Cortex of kidney (tissue), 1 donor: ENCODE measurements around the gene MGAT5B.

Experiments
- DNase-seq: peaks from one replicate; lab custom pipeline; 2025; lab: John Stamatoyannopoulos, UW

MGAT5B gene

GRCh38 chr17:76927982-76928381 is 59.8 kb downstream of the MGAT5B start:
- DNase-seq, result no peak

GRCh38 chr17:76929148-76929547 is 60.9 kb downstream of the MGAT5B start:
- no peak for DNase-seq

GRCh38 chr17:76929601-76930000 is 61.4 kb downstream of the MGAT5B start:
- no peak for DNase-seq

GRCh38 chr17:76930107-76930506 is 61.9 kb downstream of the MGAT5B start:
- DNase-seq, result no peak

GRCh38 chr17:76932402-76933333 is 64.5 kb downstream of the MGAT5B start:
- no peak for DNase-seq

GRCh38 chr17:76934561-76935320 is 66.5 kb downstream of the MGAT5B start:
- DNase-seq, result no peak

- DNase-seq, result no peak
Measured at GRCh38 chr17:76935331-76935730, 67.1 kb downstream of the MGAT5B start.

- DNase-seq, result no peak
Measured at GRCh38 chr17:76937238-76937637, 69.0 kb downstream of the MGAT5B start.

- no peak for DNase-seq
Measured at GRCh38 chr17:76938009-76938408, 69.8 kb downstream of the MGAT5B start.

GRCh38 chr17:76940295-76940694 is 72.1 kb downstream of the MGAT5B start:
- no peak for DNase-seq

GRCh38 chr17:76940738-76941350 is 72.6 kb downstream of the MGAT5B start:
- DNase-seq, result no peak

- DNase-seq, result no peak
Measured at GRCh38 chr17:76943202-76943601, 75.0 kb downstream of the MGAT5B start.

GRCh38 chr17:76943781-76944213 is 75.6 kb downstream of the MGAT5B start:
- no peak for DNase-seq

GRCh38 chr17:76944477-76944876 is 76.3 kb downstream of the MGAT5B start:
- DNase-seq, result no peak

GRCh38 chr17:76946111-76946771 is 78.0 kb downstream of the MGAT5B start:
- DNase-seq, result no peak

GRCh38 chr17:76946772-76947135 is 78.5 kb downstream of the MGAT5B start:
- DNase-seq, result no peak

- no peak for DNase-seq
Measured at GRCh38 chr17:76947309-76947708, 79.1 kb downstream of the MGAT5B start.

GRCh38 chr17:76947771-76948170 is 79.6 kb downstream of the MGAT5B start:
- no peak for DNase-seq

GRCh38 chr17:76948301-76948700 is 80.1 kb downstream of the MGAT5B start:
- no peak for DNase-seq

GRCh38 chr17:76948726-76949342 is 80.6 kb downstream of the MGAT5B start:
- no peak for DNase-seq

GRCh38 chr17:76949913-76950695 is 81.9 kb downstream of the MGAT5B start:
- DNase-seq, result no peak
